CD4-positive, alpha-beta T cell (primary cell): ENCODE results near the gene CLHC1. TPM values are rescaled to one million over a fixed set of nuclear protein-coding genes. Genes with fewer than 3 reads are reported as not detected.

Experiments used
- ATAC-seq: fragments of 200-7000 bp; cut with Tn5 transposase; one replicate; pipeline ENCODE4 v1.10.0; 2022; ENCODE audit warnings: mild to moderate bottlenecking; ENCODE audit not compliant: poor library complexity
- CTCF ChIA-PET: fragments of 350-600 bp; sonication (Branson Sonifier 250); formaldehyde crosslinking; loops from one replicate; lab custom pipeline; 2021; ENCODE audit warnings: antibody characterized with exemption, inconsistent platforms; lab: Charles Lee
- POLR2A ChIA-PET: fragments of 350-600 bp; sonication (Branson Sonifier 250); formaldehyde crosslinking; loops from one replicate; lab custom pipeline; 2021; ENCODE audit warnings: antibody characterized with exemption, inconsistent platforms; lab: Charles Lee
- DNase-seq, 14 experiments: peaks; one replicate each; pipeline ENCODE4 v3.0.0-alpha.2; 2013 to 2020; ENCODE audit warnings: mixed read lengths in 2 of 14
- H3K27ac ChIP-seq, 2 donors: one replicate each; pipeline versions ENCODE4 v1.5.1 to v1.7.0; 2013; ENCODE audit warnings: low read length in 2 of 2, low read depth in 1 of 2, mild to moderate bottlenecking in 1 of 2
- H3K27me3 ChIP-seq, 2 experiments: 1 replicate in 1 of 2; 2 replicates in 1 of 2; pipeline versions ENCODE4 v1.6.1 to v1.7.0; 2013; ENCODE audit warnings: low read length in 2 of 2, control low read depth in 1 of 2, mild to moderate bottlenecking in 1 of 2, moderate library complexity in 1 of 2; ENCODE audit not compliant: insufficient read depth in 2 of 2, control insufficient read depth in 1 of 2
- H3K36me3 ChIP-seq: one replicate; pipeline ENCODE4 v1.6.1; 2013; ENCODE audit warnings: low read length, control low read depth; ENCODE audit not compliant: insufficient read depth
- H3K4me1 ChIP-seq: one replicate; pipeline ENCODE4 v1.6.1; 2013; ENCODE audit warnings: low read length, control low read depth; ENCODE audit not compliant: insufficient read depth
- H3K4me3 ChIP-seq: one replicate; pipeline ENCODE4 v1.5.1; 2013; ENCODE audit warnings: mild to moderate bottlenecking, low read length, moderate library complexity
- H3K9me3 ChIP-seq, 2 experiments: 1 replicate in 1 of 2; 2 replicates in 1 of 2; pipeline versions ENCODE4 v1.6.1 to v1.7.0; 2013; ENCODE audit warnings: low read length in 2 of 2, mild to moderate bottlenecking in 2 of 2, control low read depth in 1 of 2, moderate library complexity in 1 of 2; ENCODE audit not compliant: control insufficient read depth in 1 of 2, insufficient read depth in 1 of 2
- H3K27ac Mint-ChIP-seq: one replicate; pipeline ENCODE4 v1.8.0; 2020; ENCODE audit warnings: mixed read lengths
- H3K27me3 Mint-ChIP-seq: one replicate; pipeline ENCODE4 v1.8.0; 2021; ENCODE audit warnings: mixed read lengths
- H3K36me3 Mint-ChIP-seq: one replicate; pipeline ENCODE4 v1.8.0; 2021; ENCODE audit warnings: low read depth, mixed read lengths
- H3K4me1 Mint-ChIP-seq: one replicate; pipeline ENCODE4 v1.8.0; 2021; ENCODE audit warnings: low read depth, mixed read lengths
- H3K4me3 Mint-ChIP-seq: one replicate; pipeline ENCODE4 v1.8.0; 2020; ENCODE audit warnings: mild to moderate bottlenecking, mixed read lengths
- H3K9me3 Mint-ChIP-seq: one replicate; pipeline ENCODE4 v1.8.0; 2020; ENCODE audit warnings: mixed read lengths
- CTCF ChIP-seq: fragments of 200-600 bp; IDR thresholded peaks from one replicate; pipeline ENCODE4 v1.8.0; 2022; ENCODE audit warnings: antibody characterized with exemption, mild to moderate bottlenecking
- intact Hi-C, 2 experiments: fragments of 100-400 bp; cut with DNase I in 1 of 2; cut with micrococcal nuclease in 1 of 2; formaldehyde crosslinking; loops; one replicate each; pipeline versions ENCODE4 v1.15.1 to v1.9.0; 2023 to 2025; cut with DNase I, micrococcal nuclease
- total RNA-seq, 174 experiments: library from RNA in 2 of 174; stranded (reverse) in 2 of 174; gene quantifications; one replicate each; pipeline ENCODE4 v1.2.3 and lab custom pipeline; 2021 to 2026

Gene CLHC1
- total RNA-seq, 2 experiments from 2014 or later: 4.4 TPM

GRCh38 chr2:55159037-55159651, 72.9 kb downstream of the CLHC1 start:
- H3K36me3 Mint-ChIP-seq: no peaks in the 10 kb centered on the region
- no peak for TF ChIP-seq CTCF
- Histone ChIP-seq H3K27ac (no peak overlapping the region), H3K4me1 (peaks cover 4% of the 10 kb centered on the region), H3K36me3 (no peaks in the 10 kb centered on the region), H3K4me3 (no peak overlapping the region), H3K9me3 (no peaks in the 10 kb centered on the region), H3K27me3 (no peaks in the 10 kb centered on the region)
- DNase-seq (no peak), ATAC-seq (no peak)
- CTCF ChIA-PET: no interaction called here
- no peak overlapping the region for H3K4me3 Mint-ChIP-seq
- POLR2A ChIA-PET: no interaction called here
- intact Hi-C loops: no loop called here
- no peaks in the 10 kb centered on the region for H3K9me3 Mint-ChIP-seq
- peaks cover 8% of the 10 kb centered on the region for H3K4me1 Mint-ChIP-seq
- no peaks in the 10 kb centered on the region for H3K27me3 Mint-ChIP-seq
- H3K27ac Mint-ChIP-seq: no peak overlapping the region

GRCh38 chr2:55158111-55158814, 73.8 kb downstream of the CLHC1 start:
- no peaks in the 10 kb centered on the region for H3K27me3 Mint-ChIP-seq
- DNase-seq (no peak), ATAC-seq (no peak)
- TF ChIP-seq CTCF: no peak
- H3K27ac ChIP-seq: no peak overlapping the region
- H3K4me3 Mint-ChIP-seq: no peak overlapping the region
- H3K9me3 Mint-ChIP-seq: no peaks in the 10 kb centered on the region
- H3K27ac Mint-ChIP-seq: no peak overlapping the region
- H3K27me3 ChIP-seq: no peaks in the 10 kb centered on the region
- H3K4me1 ChIP-seq: peaks cover 7% of the 10 kb centered on the region
- no peak overlapping the region for H3K4me3 ChIP-seq
- H3K36me3 Mint-ChIP-seq: no peaks in the 10 kb centered on the region
- H3K9me3 ChIP-seq: no peaks in the 10 kb centered on the region
- ChIA-PET POLR2A (no interaction called here), CTCF (no interaction called here)
- peaks cover 8% of the 10 kb centered on the region for H3K4me1 Mint-ChIP-seq
- intact Hi-C loops: no loop called here
- no peaks in the 10 kb centered on the region for H3K36me3 ChIP-seq

GRCh38 chr2:55157474-55157884, 74.6 kb downstream of the CLHC1 start:
- H3K4me1 ChIP-seq: peaks cover 7% of the 10 kb centered on the region
- ChIA-PET POLR2A (no interaction called here), CTCF (no interaction called here)
- Mint-ChIP-seq H3K27ac (no peak overlapping the region), H3K36me3 (no peaks in the 10 kb centered on the region), H3K9me3 (no peaks in the 10 kb centered on the region), H3K4me1 (peaks cover 8% of the 10 kb centered on the region), H3K27me3 (no peaks in the 10 kb centered on the region), H3K4me3 (no peak overlapping the region)
- no peaks in the 10 kb centered on the region for H3K9me3 ChIP-seq
- H3K27me3 ChIP-seq: no peaks in the 10 kb centered on the region
- no peak for TF ChIP-seq CTCF
- DNase-seq: no peak
- no peak overlapping the region for H3K4me3 ChIP-seq
- intact Hi-C loops: no loop called here
- H3K36me3 ChIP-seq: no peaks in the 10 kb centered on the region
- ATAC-seq: no peak
- no peak overlapping the region for H3K27ac ChIP-seq
